ENCODE measurements around the gene RELT.

Gene RELT, protein sequence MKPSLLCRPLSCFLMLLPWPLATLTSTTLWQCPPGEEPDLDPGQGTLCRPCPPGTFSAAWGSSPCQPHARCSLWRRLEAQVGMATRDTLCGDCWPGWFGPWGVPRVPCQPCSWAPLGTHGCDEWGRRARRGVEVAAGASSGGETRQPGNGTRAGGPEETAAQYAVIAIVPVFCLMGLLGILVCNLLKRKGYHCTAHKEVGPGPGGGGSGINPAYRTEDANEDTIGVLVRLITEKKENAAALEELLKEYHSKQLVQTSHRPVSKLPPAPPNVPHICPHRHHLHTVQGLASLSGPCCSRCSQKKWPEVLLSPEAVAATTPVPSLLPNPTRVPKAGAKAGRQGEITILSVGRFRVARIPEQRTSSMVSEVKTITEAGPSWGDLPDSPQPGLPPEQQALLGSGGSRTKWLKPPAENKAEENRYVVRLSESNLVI

GRCh38 chr11:73376160-73376802 lies at the start of gene RELT:
RELT (plus strand) TSS chr11:73376399; CDS start chr11:73389137, 12,738 bp downstream.
- peak; percentile 84 to 94 (median 92) for DNase-seq

DNA sequence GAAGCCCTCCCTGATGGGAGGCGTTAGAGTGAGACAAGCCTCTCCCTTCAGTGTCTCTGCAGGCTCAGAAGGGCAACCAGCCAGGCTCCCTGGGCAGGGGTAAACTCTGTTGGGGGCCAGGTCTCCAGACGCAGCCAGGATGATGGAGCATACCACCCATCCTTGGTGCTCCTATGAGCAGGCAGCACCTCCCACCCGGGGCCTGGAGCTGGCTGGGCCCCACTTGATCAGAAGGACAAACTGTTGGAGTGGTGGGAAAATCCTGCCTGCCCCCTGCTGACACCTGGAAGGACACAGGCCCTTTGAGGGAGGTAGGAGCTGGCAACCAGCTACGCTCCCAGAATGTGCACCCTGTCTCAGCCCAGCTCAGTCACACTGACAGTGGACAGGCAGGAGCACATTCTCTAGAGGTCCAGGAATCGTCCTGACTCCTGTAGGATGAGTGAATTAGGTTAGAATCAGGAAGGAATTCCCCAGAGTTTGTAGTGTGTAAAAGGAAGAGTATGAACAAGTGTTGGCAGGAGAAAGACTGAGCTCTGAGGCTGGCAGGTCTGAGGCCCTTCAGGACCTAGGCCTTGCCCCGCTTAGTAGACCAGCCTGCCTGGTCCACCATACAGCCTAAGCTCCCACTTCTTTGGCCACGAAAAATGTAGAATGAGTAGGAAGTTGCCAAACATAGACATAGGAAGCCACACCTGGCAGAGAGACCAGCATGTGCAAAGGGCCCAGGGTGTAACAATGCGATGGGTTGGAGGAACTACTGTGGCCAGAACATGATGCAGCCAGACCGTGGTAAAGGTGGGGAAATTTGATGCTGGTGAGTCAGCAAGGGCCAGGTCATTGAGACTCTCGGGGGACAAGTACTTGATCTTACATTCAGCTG lies 49.0 kb upstream of the RELT start:
- no peak for DNase-seq

DNA sequence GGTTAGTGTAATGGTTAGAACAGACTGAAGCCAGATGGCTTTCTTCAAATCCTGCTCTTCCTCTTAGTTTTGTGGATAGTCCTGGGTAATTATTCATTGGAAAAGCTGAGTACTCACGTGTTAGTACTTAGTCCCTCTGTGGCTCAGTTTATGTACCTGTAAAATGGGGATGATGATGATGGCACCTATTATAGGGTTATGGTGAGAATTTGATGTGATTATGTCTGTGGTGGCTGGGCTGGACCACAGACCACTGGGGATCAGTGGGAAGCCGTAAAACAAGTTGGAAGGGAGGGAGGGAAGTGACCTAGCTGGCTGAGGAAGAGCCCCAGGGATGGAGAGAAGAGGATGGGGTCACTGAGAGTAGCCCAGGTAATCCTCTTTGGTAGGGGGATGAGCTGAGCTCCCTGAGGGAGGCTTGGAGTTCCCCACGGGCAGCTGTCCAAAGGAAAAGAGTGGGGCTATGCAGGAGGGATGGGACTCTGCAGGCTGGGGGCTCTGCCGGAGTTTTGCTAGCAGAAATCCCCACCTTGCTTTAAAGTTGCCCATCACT lies 48.3 kb upstream of the RELT start:
- DNase-seq = no peak

GRCh38 chr11:73330569-73331093 lies 45.6 kb upstream of the RELT start:
- no peak for DNase-seq

GRCh38 chr11:73331138-73331916 lies 44.9 kb upstream of the RELT start:
- no peak for DNase-seq

- DNase-seq = no peak
These were observed 43.0 kb upstream of the RELT start for GRCh38 chr11:73333173-73333572.

- no peak for DNase-seq
These were observed 42.4 kb upstream of the RELT start for GRCh38 chr11:73333640-73334383.

- DNase-seq = no peak
These were observed 41.6 kb upstream of the RELT start for GRCh38 chr11:73334384-73335203.

- peak; percentile 60 to 72 (median 68) for DNase-seq
These were observed 40.8 kb upstream of the RELT start for GRCh38 chr11:73335204-73335923.

DNA sequence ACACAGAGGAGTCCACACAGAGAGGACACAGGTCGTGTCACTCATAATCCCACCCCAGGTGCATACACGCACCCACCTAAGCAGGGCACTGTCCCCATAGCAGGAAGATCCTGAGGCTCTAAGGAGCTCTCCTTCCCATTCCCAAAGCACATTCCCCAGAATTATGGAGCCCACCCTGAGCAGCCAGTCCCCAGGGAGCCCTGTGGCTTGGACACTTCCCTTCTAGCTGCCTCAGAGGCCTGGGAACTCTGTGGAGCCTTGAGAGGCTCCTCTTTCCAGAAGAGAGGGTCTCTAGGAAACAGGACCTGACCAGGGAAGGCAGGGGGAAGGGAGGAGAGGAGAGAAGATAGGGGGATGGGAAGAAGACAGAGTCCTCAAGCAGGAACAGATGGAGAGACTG lies 38.4 kb upstream of the RELT start:
- DNase-seq = no peak

DNA sequence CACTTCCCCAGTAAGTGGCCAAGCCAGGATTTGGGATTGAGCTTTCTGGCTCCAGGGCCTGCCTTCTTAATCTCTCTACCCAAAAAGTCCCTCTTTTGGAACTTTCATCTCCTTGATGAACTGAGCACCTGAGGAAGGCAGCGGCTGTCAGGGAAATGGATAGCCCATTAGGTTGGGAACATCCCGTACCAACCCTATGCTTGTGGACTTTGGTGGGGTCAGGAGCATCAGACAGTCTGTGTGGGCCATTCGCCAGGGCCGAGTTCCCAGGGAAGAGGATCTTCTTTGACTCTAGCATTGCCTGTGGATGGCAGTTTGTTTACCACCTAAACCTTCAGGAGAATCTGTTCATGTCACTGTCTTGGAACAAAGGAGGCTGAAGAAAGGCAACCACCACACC lies 37.9 kb upstream of the RELT start:
- no peak for DNase-seq

DNA sequence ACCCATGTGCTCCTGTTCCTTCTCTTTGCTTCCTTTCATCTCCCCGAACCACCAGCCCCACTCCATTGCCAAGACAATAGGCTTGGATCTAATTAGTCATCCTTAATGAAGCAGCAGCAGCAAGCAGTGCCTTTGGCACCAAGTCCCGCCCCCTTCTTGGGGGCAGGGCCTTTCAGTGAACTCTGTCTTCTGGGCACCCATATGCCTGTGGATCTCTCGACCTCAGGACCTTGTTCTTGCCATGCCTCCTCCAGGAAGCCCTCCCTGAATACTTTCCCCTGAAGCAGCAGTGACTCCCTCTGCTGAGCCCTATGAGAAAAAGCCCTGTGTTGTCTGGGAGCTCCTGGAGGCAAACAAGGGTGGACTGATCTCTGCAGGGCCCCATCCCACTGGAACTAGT lies 36.0 kb upstream of the RELT start:
- no peak for DNase-seq

DNA sequence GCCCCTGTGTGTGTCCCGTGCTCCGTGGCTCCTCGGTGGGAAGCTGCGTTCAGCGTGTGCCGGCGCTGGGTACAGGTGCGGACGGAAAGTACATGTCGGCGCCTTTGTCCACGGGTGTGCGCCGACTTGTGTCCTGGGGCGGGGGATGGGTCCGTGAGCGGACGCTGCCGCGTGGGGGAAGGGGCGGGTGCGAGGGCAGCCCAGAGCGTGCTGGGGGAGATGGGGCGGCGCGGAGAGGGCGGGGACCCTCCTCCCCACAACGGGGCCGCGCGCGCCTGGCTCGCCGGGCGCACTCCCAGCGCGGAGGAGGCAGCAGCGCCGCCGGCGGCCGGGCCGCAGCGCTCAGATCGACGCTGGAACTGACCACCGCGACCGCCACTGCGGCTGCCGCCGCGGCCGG lies 33.6 kb upstream of the RELT start:
- no peak for DNase-seq

- DNase-seq = no peak
These were observed 32.9 kb upstream of the RELT start for GRCh38 chr11:73343076-73343873.

- no peak for DNase-seq
These were observed 32.0 kb upstream of the RELT start for GRCh38 chr11:73344191-73344607.

DNA sequence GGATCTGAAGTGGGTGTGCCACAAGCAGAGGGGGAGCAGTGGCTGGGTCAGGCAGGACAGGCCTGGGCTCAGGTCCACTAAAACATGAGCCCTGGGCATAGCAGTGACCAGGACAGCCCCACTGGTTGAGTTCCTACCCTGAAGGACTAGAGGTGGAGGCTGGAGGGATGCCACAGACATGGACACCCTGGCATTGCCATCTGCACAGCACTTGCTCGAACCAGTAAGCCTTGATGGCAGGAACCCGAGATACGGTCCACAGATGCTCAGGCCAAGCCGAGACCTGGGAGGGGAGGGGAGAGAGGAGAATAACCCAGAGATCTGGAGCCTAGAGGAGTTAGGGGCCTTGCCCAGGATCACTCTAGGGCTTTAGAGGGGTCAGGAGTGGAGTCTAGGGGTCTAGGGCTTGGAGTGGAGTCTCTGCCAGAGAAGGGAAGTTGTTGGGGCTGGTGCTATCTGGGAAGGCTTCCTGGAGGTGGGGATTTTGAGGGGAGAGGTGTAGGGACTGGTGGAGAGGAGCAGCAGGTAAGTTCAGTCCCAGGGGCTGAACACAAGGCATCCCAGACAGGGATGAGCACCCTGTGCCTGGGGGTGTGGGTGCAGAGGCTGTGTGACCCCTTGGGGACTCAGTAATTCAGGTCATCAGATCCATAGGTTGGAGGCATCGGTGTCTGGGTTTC lies 30.6 kb upstream of the RELT start:
- DNase-seq = no peak

- DNase-seq = no peak
These were observed 29.8 kb upstream of the RELT start for GRCh38 chr11:73346186-73346935.
